ENCODE measurements around the gene LIFR. TPM values are rescaled to one million over a fixed set of nuclear protein-coding genes. Genes with fewer than 3 reads are reported as not detected.

Gene LIFR
- total and polyA plus RNA-seq, 2 donors (not counting 3 experiments of a cell fraction or from before 2014, with no cell fraction given): 4.1 to 36.4 TPM

- Histone ChIP-seq H3K9ac (replicated peaks; ENCODE audit: extremely low read depth, insufficient read depth, low read length) (no peak overlapping the region), H3K27ac (ENCODE audit: insufficient read depth, low read depth, low read length) (no peak overlapping the region), H3K4me3 (replicated peaks in 1 of 3; ENCODE audit: insufficient read depth in 1 of 3, low read depth in 1 of 3, low read length in 3 of 3) (no peak overlapping the region), H3K9me3 (replicated peaks; ENCODE audit: control insufficient read depth, insufficient read depth, low read length) (no peaks in the 10 kb centered on the region), H3K9me1 (replicated peaks; ENCODE audit: control insufficient read depth, extremely low read depth, insufficient read depth, low read length) (no peaks in the 10 kb centered on the region), H4K20me1 (replicated peaks; ENCODE audit: control insufficient read depth, extremely low read depth, insufficient read depth, low read length) (no peaks in the 10 kb centered on the region), H3K79me2 (ENCODE audit: control insufficient read depth, insufficient read depth, low read length) (no peaks in the 10 kb centered on the region), H3K27me3 (ENCODE audit: control insufficient read depth in 2 of 2, insufficient read depth in 2 of 2, low read length in 2 of 2) (peaks cover 2 to 3% of the 10 kb centered on the region in 2 experiments), H3K36me3 (ENCODE audit: control insufficient read depth in 2 of 2, extremely low read depth in 1 of 2, insufficient read depth in 2 of 2, low read length in 2 of 2) (no peaks in the 10 kb centered on the region), H2AFZ (ENCODE audit: low read depth, low read length) (no peak overlapping the region), H3K4me2 (ENCODE audit: insufficient read depth, low read length) (no peak overlapping the region), H3K4me1 (ENCODE audit: control insufficient read depth, extremely low read depth, insufficient read depth, low read length) (peaks cover 31% of the 10 kb centered on the region)
- dilution Hi-C loops (cut with MboI; ENCODE audit: extremely low pct_ligation_motif_present, low sequenced_read_pairs) (no loop called here), intact Hi-C loops (cut with micrococcal nuclease) (no loop called here)
- DNase-seq (ENCODE audit: low read depth, low spot score): no peak
- ChIA-PET POLR2A (no interaction called here), CTCF (interaction anchor here (1.1 to 1.7 kb wide), 2 partner anchors 164 to 204 kb away, joined by 3 to 6 read pairs; no protein-coding TSS in a partner anchor)
- no TSS peak for BruUV-seq (replicated peaks)
- no peak for TF ChIP-seq POLR2AphosphoS5 (IDR thresholded peaks at IDR 0.05; ENCODE audit: insufficient read depth, low read depth, low read length)
- no peak for TF ChIP-seq POLR2A (IDR thresholded peaks at IDR 0.05; ENCODE audit: low read depth, low read length)
- no peak for TF ChIP-seq MAX (IDR thresholded peaks at IDR 0.05; ENCODE audit: insufficient read depth, insufficient read length)
- TF ChIP-seq GATA2 (IDR thresholded peaks at IDR 0.05; ENCODE audit: insufficient read depth, insufficient read length, low read depth, low read length): no peak
- no peak for TF ChIP-seq JUN (IDR thresholded peaks at IDR 0.05; ENCODE audit: borderline replicate concordance, insufficient read depth, insufficient read length, low read depth)
- no peak for TF ChIP-seq CTCF (IDR thresholded peaks at IDR 0.05; ENCODE audit: extremely low read depth in 1 of 2, insufficient read depth in 1 of 2, low read depth in 1 of 2, low read length in 2 of 2)
- no peak for TF ChIP-seq MYC (IDR thresholded peaks at IDR 0.05; ENCODE audit: low read depth, low read length)
- no peak for TF ChIP-seq EZH2 (IDR thresholded peaks at IDR 0.05; ENCODE audit: borderline replicate concordance, low read depth, low read length, severe bottlenecking)
- no peak for FAIRE-seq
Measured at GRCh38 chr5:38605610-38606009, 49.2 kb upstream of the LIFR start.
